GM12801 (cell line): ENCODE measurements around the gene CRHR1.

ENCODE experiments used
- TF ChIP-seq, protein P1 (sequence below): IDR thresholded peaks from one replicate; pipeline ENCODE4 v1.5.1; 2011; ENCODE audit warnings: control low read depth; ENCODE audit not compliant: insufficient read length; ENCODE audit errors: extremely low read depth

Gene CRHR1

DNA sequence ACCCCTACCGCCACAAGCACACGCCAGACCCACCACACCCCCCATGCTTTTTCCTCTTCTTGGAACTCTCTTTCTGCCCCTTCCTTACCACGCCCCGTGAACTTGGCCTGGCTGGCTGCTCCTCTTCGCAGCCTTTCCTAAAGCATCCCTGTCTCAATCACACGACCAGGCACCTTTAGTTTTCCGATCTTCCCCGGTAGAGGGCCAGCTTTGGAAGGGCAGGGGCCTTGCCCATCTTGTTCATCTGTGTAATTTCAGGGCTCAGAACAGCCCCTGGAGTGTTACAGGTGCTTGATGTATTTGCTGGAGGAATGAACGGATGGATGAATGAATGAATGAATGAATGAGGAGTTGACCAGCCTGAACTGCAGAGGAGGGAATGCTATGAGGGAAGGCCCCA is 64.3 kb downstream of the CRHR1 start:
- TF ChIP-seq, protein P1, sequence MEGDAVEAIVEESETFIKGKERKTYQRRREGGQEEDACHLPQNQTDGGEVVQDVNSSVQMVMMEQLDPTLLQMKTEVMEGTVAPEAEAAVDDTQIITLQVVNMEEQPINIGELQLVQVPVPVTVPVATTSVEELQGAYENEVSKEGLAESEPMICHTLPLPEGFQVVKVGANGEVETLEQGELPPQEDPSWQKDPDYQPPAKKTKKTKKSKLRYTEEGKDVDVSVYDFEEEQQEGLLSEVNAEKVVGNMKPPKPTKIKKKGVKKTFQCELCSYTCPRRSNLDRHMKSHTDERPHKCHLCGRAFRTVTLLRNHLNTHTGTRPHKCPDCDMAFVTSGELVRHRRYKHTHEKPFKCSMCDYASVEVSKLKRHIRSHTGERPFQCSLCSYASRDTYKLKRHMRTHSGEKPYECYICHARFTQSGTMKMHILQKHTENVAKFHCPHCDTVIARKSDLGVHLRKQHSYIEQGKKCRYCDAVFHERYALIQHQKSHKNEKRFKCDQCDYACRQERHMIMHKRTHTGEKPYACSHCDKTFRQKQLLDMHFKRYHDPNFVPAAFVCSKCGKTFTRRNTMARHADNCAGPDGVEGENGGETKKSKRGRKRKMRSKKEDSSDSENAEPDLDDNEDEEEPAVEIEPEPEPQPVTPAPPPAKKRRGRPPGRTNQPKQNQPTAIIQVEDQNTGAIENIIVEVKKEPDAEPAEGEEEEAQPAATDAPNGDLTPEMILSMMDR, result no peak

DNA sequence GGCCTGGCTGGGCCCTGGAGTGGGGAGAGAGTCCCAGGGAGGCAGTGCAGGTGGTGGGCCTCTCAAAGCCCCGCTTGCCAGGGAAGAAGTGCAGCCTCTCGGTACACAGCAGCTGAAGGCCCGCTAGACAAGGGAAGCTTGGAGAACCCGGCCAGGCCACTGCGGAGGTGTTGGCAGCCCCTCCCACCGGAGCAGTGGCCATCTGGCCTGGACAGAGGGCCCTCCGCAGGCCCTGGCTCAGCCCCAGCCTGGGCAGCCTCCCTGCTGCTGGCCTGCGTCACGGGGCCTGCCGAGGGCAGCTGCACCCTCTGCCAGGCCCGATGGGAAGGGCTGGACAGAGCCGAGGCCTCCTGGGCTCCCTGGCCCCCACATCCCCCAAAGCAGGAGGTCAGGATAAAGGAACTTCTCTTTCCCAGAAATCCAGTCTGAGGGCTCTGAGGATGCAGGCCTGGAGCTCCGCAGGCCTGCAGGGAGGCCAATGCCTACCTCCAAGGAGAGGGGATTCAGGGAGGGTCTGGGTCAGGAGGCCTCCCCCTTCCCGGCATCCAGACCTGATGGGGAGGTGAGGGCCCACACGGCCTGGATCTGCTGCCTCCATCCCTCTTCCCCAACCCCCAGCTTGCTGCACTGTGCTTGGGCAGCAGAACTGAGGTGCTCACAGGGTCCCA is 64.9 kb downstream of the CRHR1 start:
- TF ChIP-seq, protein P1, result no peak

DNA sequence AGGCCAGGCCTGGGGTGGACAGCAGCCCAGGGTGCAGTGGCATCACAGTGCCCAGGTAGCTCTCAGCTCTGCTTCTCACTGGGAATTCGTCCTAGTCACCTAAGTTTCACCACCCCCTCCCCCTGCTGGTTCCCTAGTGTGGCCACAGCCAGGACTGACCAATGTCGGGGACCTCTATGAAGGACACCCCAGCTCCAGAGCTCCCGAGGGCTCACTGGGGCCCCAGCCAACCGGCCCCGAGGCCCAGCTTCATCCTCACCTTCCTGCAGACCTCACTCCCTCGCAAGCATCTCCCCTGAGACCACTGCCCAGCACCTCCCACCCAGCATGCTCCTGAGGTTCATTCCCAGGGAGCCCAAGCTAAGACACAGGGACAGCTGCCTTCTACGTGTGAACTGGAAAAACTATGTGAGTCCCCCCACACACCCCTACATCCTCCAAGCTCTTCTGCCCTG is 65.4 kb downstream of the CRHR1 start:
- TF ChIP-seq, protein P1, result no peak

DNA sequence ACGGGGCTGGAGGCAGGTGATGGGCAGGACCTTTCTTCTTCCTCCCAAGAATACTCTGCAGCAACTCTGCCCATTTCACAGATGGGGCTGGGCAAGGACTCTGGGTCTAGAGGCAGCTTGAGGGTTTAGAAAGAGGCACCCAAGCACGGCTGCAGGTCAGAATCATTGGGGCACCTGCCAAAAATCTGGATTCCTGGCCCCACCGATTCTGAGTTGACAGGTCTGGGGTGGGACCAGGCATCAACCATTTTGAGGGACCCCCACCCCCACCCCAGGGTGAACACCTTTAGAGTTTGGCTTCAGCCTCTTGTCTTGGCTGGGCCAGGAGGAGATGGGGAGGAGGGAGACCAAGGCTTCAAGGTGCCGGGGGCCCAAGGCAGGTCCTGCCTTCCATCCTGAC is 65.9 kb downstream of the CRHR1 start:
- TF ChIP-seq, protein P1, result no peak

DNA sequence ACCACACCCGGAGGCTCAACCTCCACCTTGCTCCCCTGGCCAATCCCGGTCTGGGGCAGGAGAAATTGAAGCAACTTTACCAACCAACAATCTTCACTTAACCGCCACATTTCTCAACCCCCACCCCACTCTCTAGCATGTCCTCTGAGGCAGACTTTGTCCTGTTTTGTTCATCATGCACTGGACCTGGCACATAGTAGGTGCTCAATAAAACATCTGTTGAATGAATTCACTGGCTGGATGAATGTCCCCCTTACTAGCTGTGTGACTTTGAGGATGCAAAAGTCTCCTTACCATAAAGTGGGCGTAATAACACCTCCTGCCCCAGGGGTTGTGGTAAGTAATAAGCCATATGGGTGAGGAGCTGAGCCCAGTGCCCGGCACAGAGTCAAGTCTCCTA is 66.3 kb downstream of the CRHR1 start:
- TF ChIP-seq, protein P1, result no peak

DNA sequence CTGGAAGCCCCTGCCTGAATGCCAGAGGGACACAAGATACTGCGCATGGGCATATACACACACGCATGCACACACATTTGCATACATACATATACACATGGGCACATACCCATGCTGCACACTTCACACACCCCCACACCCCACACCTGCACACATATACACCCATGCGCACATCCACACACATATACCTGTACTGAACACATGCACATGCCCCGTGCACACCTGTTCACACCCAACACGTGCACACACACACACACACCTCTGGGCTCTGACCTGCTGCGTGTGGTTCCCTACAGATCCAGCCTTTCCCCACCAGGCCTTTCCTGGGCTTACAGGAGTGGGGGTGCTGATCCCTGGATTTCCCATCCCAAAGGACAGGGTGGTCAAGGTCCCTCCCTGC is 66.9 kb downstream of the CRHR1 start:
- TF ChIP-seq, protein P1, result no peak

DNA sequence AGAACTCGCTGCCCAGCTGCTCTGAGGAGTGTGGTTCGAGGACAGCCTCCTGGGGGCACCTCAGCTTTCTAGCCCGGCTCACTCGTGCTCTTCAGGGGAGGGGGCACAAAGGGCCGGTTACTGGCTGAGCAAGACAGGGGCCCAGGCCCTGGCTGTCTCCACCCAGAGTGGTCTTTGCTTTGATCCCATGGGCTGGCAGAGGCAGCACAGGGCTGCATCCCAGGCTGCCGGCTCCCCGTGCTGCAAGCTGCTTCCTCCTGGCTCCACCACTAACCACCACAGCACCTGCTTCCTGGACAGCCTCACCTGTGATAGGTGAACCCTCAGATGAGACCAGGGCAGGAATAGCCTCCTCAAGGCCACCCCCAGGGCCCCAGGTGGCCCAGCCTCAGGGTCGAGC is 67.3 kb downstream of the CRHR1 start:
- TF ChIP-seq, protein P1, result no peak
